ENCODE data around the gene TLR5.

DNA sequence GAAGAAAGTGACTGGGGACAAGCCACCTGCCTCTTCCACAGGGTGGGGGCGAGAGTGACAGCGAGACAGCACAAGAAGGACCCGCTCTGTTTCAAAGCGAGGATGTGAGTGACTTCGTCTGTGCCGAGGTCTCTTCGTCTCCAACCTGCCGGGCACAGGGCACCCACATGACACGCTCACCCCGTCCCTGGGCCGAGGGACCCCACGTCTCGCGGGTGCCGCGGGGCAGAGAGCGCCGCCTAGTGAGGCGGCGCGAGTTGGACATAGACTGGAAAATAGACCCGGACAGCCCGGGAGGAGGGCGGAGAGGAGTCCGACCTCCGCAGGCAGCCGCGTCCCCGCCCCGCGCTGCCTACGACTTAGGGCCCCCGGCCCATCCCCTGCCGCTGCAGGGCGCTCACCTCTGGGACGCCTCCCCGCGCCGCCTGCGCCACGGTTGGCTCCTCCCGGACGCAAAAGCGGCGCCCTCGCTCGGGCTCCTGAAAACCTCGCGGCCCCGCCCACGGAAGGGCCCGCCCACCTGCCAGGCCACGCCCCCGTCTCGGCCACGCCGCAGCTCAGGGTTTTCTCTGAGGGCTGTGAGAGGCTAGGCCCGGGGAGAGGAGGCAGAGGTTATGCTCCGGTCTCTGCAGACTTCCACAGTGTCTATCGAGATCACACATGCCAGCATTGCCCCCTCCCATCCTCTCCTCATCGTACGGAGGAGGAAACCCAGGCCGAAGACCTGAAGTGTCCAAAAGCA lies at the start of gene TLR5:
- TF ChIP-seq, protein P1, sequence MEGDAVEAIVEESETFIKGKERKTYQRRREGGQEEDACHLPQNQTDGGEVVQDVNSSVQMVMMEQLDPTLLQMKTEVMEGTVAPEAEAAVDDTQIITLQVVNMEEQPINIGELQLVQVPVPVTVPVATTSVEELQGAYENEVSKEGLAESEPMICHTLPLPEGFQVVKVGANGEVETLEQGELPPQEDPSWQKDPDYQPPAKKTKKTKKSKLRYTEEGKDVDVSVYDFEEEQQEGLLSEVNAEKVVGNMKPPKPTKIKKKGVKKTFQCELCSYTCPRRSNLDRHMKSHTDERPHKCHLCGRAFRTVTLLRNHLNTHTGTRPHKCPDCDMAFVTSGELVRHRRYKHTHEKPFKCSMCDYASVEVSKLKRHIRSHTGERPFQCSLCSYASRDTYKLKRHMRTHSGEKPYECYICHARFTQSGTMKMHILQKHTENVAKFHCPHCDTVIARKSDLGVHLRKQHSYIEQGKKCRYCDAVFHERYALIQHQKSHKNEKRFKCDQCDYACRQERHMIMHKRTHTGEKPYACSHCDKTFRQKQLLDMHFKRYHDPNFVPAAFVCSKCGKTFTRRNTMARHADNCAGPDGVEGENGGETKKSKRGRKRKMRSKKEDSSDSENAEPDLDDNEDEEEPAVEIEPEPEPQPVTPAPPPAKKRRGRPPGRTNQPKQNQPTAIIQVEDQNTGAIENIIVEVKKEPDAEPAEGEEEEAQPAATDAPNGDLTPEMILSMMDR (IDR thresholded peaks at IDR 0.05) = peak; percentile 37 to 70 (median 61)
- TF ChIP-seq POLR2A (IDR thresholded peaks at IDR 0.05) = no peak

All from testis (tissue), 2 donors.